A549 (cell line): Measurements from ENCODE around the gene CYB5RL.

Source experiments
- POLR2A ChIP-seq: IDR thresholded peaks from 2 replicates; pipeline ENCODE4 v1.6.1; 2012; ENCODE audit warnings: mild to moderate bottlenecking, low read length
- TF ChIP-seq, protein P1 (sequence below): fragments of >200 bp; sonication (Bioruptor Twin); formaldehyde crosslinking; IDR thresholded peaks from 3 replicates; pipeline ENCODE4 v1.5.1; 2016

DNA sequence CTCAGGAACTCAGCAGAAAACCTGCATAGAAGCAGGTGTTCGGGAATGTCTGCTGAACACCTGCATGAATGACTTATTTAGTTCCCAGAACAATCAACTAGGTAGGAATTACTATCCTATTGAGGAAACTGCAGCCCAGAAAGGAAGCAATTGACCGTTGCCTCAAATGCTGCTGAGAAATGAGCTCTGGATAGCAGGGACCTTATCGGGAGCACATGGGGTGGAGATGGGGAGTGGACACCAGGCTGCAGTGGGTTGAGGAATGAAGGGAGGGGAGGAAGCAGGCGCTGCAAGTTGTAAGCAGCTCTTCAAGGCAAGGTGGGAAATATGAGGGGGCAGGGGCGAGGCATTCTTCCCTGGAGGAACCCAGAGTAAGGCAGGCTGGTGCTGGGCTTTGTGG is 36.3 kb downstream of the CYB5RL start:
- TF ChIP-seq POLR2A, result no peak
- TF ChIP-seq, protein P1, sequence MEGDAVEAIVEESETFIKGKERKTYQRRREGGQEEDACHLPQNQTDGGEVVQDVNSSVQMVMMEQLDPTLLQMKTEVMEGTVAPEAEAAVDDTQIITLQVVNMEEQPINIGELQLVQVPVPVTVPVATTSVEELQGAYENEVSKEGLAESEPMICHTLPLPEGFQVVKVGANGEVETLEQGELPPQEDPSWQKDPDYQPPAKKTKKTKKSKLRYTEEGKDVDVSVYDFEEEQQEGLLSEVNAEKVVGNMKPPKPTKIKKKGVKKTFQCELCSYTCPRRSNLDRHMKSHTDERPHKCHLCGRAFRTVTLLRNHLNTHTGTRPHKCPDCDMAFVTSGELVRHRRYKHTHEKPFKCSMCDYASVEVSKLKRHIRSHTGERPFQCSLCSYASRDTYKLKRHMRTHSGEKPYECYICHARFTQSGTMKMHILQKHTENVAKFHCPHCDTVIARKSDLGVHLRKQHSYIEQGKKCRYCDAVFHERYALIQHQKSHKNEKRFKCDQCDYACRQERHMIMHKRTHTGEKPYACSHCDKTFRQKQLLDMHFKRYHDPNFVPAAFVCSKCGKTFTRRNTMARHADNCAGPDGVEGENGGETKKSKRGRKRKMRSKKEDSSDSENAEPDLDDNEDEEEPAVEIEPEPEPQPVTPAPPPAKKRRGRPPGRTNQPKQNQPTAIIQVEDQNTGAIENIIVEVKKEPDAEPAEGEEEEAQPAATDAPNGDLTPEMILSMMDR, result no peak
